ENCODE results near the gene BPHL. TPM values are rescaled to one million over a fixed set of nuclear protein-coding genes. Genes with fewer than 3 reads are reported as not detected.

Gene BPHL
- total RNA-seq (2012; rRNA removed) (15.8 and 16.3 TPM in 2 replicates), polyA plus RNA-seq (2012; rRNA removed) (13.8 and 14.7 TPM in 2 replicates), Bru-seq, nascent RNA (percentile 57 among the genes with signal in this experiment), BruChase-seq, experiment 1, labeled RNA remaining after a 6-hour chase (percentile 70 among the genes with signal in this experiment), BruChase-seq, experiment 2, labeled RNA remaining after a 2-hour chase (percentile 64 among the genes with signal in this experiment)
- 7.0 and 8.4 TPM in 2 replicates for polyA plus RNA-seq (2012; cell fraction: cytosol; rRNA removed)
- 9.6 and 25.1 TPM in 2 replicates for polyA plus RNA-seq (2012; cell fraction: nucleus; rRNA removed; ENCODE audit: low replicate concordance)
- long read RNA-seq, transcript BPHL-203 (7 exons, 1,928 nt) = major isoform, 12 of 21 reads
- long read RNA-seq, transcript BPHL-205 (8 exons, 1,563 nt) = minor isoform, 5 of 21 reads
- long read RNA-seq, partial matches to known transcripts = 1 of 21 reads
- long read RNA-seq, other reads (novel, unspliced or antisense) = 3 of 21 reads

DNA sequence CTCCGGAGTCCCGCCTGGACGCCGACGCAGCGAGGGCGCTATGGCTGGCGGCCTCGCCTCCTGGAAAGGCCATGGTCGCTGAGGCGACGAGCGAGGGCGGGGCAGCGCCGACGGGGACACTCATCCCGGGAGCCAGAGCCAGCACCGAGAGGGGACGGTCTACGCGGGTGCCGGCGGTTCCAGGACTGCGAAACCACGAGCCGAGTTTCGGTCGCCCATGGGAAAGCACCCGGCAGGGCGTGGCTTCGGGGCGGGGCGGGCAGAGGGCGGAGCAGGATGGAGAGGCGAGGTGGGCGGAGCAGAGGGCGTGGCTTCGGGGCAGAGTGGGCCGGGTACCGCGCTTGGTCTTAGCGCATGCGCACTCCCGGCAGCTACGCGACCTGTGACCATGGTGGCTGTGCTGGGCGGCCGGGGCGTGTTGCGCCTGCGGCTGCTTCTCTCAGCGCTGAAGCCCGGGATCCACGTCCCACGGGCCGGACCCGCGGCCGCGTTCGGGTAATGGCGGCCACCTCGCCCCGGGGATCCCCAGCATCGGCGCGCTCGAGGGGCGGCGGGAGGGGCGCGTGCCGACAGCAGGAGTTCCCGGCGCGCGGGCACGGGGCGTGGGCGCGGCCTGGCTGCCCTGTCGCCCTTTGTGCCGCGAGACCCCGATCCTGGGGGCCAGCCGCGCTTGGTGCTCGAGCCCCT lies at the start of gene BPHL:
BPHL (plus strand) TSS at position 359 of the 687 bp plus-strand sequence; CDS start at position 389, 30 bp downstream.
- Histone ChIP-seq H3K18ac (ENCODE audit: low read depth, low read length) (peak within 1 kb of the TSS; percentile 63), H2AK5ac (ENCODE audit: low read depth, low read length) (peak within 1 kb of the TSS; percentile 66; the same call in 1 of the 2 replicates), H3K14ac (replicated peaks; ENCODE audit: low read depth, low read length) (peak within 1 kb of the TSS; percentile 91), H4K91ac (ENCODE audit: insufficient read depth, low read depth, low read length) (peak within 1 kb of the TSS; percentile 94), H3K4ac (ENCODE audit: low read depth, low read length) (peak within 1 kb of the TSS; percentile 93), H3K4me2 (ENCODE audit: low read depth, low read length) (peak within 1 kb of the TSS; percentile 97), H3K4me1 (ENCODE audit: control insufficient read depth, insufficient read depth, low read length) (no peaks in the 10 kb centered on the region), H3K23ac (ENCODE audit: low read depth, low read length) (peak within 1 kb of the TSS; percentile 81), H3K36me3 (ENCODE audit: control insufficient read depth, insufficient read depth, low read length) (peaks cover 13% of the 10 kb centered on the region), H3K56ac (ENCODE audit: extremely low read depth, insufficient read depth, low read length) (peak within 1 kb of the TSS; percentile 66), H4K8ac (ENCODE audit: low read depth in 2 of 2, low read length in 2 of 2) (peak within 1 kb of the TSS; percentile 69 to 89; a peak in 3 of 4 replicates), H3K4me3 (ENCODE audit: insufficient read depth, low read depth, low read length) (peak within 1 kb of the TSS; percentile 72), H2AFZ (replicated peaks; ENCODE audit: low read length, poor library complexity) (peak within 1 kb of the TSS; percentile 97), H3K9me3 (ENCODE audit: control insufficient read depth, insufficient read depth, low read length) (no peaks in the 10 kb centered on the region), H3K9ac (ENCODE audit: low read depth, low read length) (peak within 1 kb of the TSS; percentile 93), H3K27ac (ENCODE audit: insufficient read depth, low read length) (peak within 1 kb of the TSS; percentile 79), H4K20me1 (ENCODE audit: insufficient read depth, low read length) (no peaks in the 10 kb centered on the region; the same call in 1 of the 2 replicates), H4K5ac (ENCODE audit: low read depth, low read length) (peak within 1 kb of the TSS; percentile 78), H2BK15ac (ENCODE audit: low read depth, low read length) (no peak within 1 kb of the TSS; the same call in 2 of the 3 replicates), H2BK5ac (ENCODE audit: low read depth, low read length, poor library complexity, severe bottlenecking) (peak within 1 kb of the TSS; percentile 94), H2AK9ac (replicated peaks; ENCODE audit: low read depth, low read length, poor library complexity) (peak within 1 kb of the TSS; percentile 75), H3K79me1 (ENCODE audit: low read depth in 1 of 2, low read length in 2 of 2) (peaks cover 8 to 12% of the 10 kb centered on the region in 2 experiments), H3K27me3 (ENCODE audit: control insufficient read depth, insufficient read depth, low read length) (no peaks in the 10 kb centered on the region), H3K9me1 (ENCODE audit: insufficient read depth, low read length) (no peaks in the 10 kb centered on the region; the same call in 1 of the 2 replicates), H2BK120ac (ENCODE audit: low read depth, low read length) (peak within 1 kb of the TSS; percentile 91), H2BK20ac (ENCODE audit: low read depth, low read length) (peak within 1 kb of the TSS; percentile 52; the same call in 1 of the 2 replicates)
- peak; percentile 76 for TF ChIP-seq POLR2A (IDR thresholded peaks at IDR 0.05; ENCODE audit: low read depth, low read length)
- no peak for TF ChIP-seq RCOR1 (IDR thresholded peaks at IDR 0.05; ENCODE audit: insufficient replicate concordance, low read length)
- no peak for TF ChIP-seq RFX5 (IDR thresholded peaks at IDR 0.05; ENCODE audit: low read depth, low read length)
- TF ChIP-seq MAZ (IDR thresholded peaks at IDR 0.05; ENCODE audit: borderline replicate concordance, low read depth, low read length) = peak; percentile 73; the same call in 1 of the 2 replicates
- TF ChIP-seq USF2 (IDR thresholded peaks at IDR 0.05; ENCODE audit: low read depth, low read length) = no peak
- no peak for TF ChIP-seq CHD1 (IDR thresholded peaks at IDR 0.05; ENCODE audit: low read depth, low read length)
- TF ChIP-seq MXI1 (IDR thresholded peaks at IDR 0.05; ENCODE audit: borderline replicate concordance, low read depth, low read length) = 0 out of 2 replicates have a peak, but pooled peaks have one; percentile 28
- intact Hi-C loops (cut with micrococcal nuclease) = no loop called here
- POLR2A ChIA-PET (ENCODE audit: unreplicated experiment) = no interaction called here
- no TSS peak for BruUV-seq (replicated peaks)
- ATAC-seq (ENCODE audit: low read depth) (peak; percentile 97), DNase-seq (peak; percentile 89)
- in situ Hi-C loops (cut with MboI; ENCODE audit: low sequenced_read_pairs) = loop anchor here (25.0 kb wide), 1 partner anchor 869 kb away; no protein-coding TSS in a partner anchor
- dilution Hi-C loops (cut with HindIII; ENCODE audit: low sequenced_read_pairs, unreplicated experiment) = no loop called here
- whole genome bisulfite sequencing, 2 experiments (ENCODE audit: extremely low coverage in 2 of 2, insufficient read length in 1 of 2) = 0% methylated on average over 46 of the region's 89 CpGs; no CpG with 5 or more reads in 1 of the 2 experiments
- CTCF ChIA-PET = no interaction called here

Data from IMR-90 (cell line).